HG03064 (cell line): ENCODE measurements around the gene C1QTNF3.

Experiments
- ATAC-seq: cut with Tn5 transposase; IDR thresholded peaks from one replicate; pipeline ENCODE4 v1.9.1; 2021; ENCODE audit warnings: low read depth; ENCODE audit not compliant: unreplicated experiment

C1QTNF3 gene

GRCh38 chr5:34002629-34003328 is 40.2 kb downstream of the C1QTNF3 start:
- ATAC-seq = no peak

- ATAC-seq = no peak
Measured at GRCh38 chr5:34001241-34001841, 41.7 kb downstream of the C1QTNF3 start.

- no peak for ATAC-seq
Measured at GRCh38 chr5:33999978-34000377, 43.0 kb downstream of the C1QTNF3 start.

- ATAC-seq = no peak
Measured at GRCh38 chr5:33997331-33997983, 45.6 kb downstream of the C1QTNF3 start.

- no peak for ATAC-seq
Measured at GRCh38 chr5:33995865-33996264, 47.1 kb downstream of the C1QTNF3 start.

- no peak for ATAC-seq
Measured at GRCh38 chr5:33994845-33995244, 48.2 kb downstream of the C1QTNF3 start.

GRCh38 chr5:33992864-33993263 is 50.1 kb downstream of the C1QTNF3 start:
- ATAC-seq = no peak

- ATAC-seq = no peak
Measured at GRCh38 chr5:33985447-33985846, 57.6 kb downstream of the C1QTNF3 start.

GRCh38 chr5:33984671-33985124 is 58.3 kb downstream of the C1QTNF3 start, which contains the start of gene SLC45A2:
Gene SLC45A2 (minus strand): TSS chr5:33984693. CDS start chr5:33984583, 110 bp downstream.
- no peak for ATAC-seq

GRCh38 chr5:33984178-33984577 is 58.8 kb downstream of the C1QTNF3 start:
- ATAC-seq = no peak

GRCh38 chr5:33981408-33982162 is 61.4 kb downstream of the C1QTNF3 start:
- ATAC-seq = no peak

- ATAC-seq = no peak
Measured at GRCh38 chr5:33980030-33980429, 63.0 kb downstream of the C1QTNF3 start.

- ATAC-seq = no peak
Measured at GRCh38 chr5:33978306-33978705, 64.7 kb downstream of the C1QTNF3 start.

- ATAC-seq = no peak
Measured at GRCh38 chr5:33976307-33976706, 66.7 kb downstream of the C1QTNF3 start.

GRCh38 chr5:33975852-33976251 is 67.2 kb downstream of the C1QTNF3 start:
- ATAC-seq = no peak

- ATAC-seq = peak; percentile 72
Measured at GRCh38 chr5:33973271-33973670, 69.7 kb downstream of the C1QTNF3 start.

- ATAC-seq = peak; percentile 67
Measured at GRCh38 chr5:33969572-33970452, 73.2 kb downstream of the C1QTNF3 start.

- ATAC-seq = no peak
Measured at GRCh38 chr5:33968211-33969005, 74.6 kb downstream of the C1QTNF3 start.
